Measurements from ENCODE around the gene PLCB2. TPM values are rescaled to one million over a fixed set of nuclear protein-coding genes. Genes with fewer than 3 reads are reported as not detected.

PLCB2 gene
- total RNA-seq, 1 experiment from 2014 or later, result 1.7 TPM

- no peaks in the 10 kb centered on the region for H3K27me3 ChIP-seq (ENCODE audit: control insufficient read depth, insufficient read depth, low read length)
- intact Hi-C loops (cut with micrococcal nuclease; ENCODE audit: unreplicated experiment), result no loop called here
- no peak overlapping the region for H3K27ac ChIP-seq (ENCODE audit: low read length)
- H3K9me3 ChIP-seq (ENCODE audit: control insufficient read depth, insufficient read depth, low read depth, low read length), result no peaks in the 10 kb centered on the region
- no TSS peak for BruUV-seq (replicated peaks)
- ATAC-seq, result no peak
- DNase-seq (ENCODE audit: low read depth, low spot score), result no peak
- ChIA-PET POLR2A (interaction anchor here (0.5 to 0.6 kb wide), 2 partner anchors 196 to 1572 kb away, joined by 4 to 26 read pairs; no protein-coding TSS in a partner anchor), CTCF (interaction anchor here (2.6 kb wide), 1 partner anchor 10 kb away, joined by 10 read pairs; no protein-coding TSS in a partner anchor)
- no peak overlapping the region for H3K4me3 ChIP-seq (ENCODE audit: low read depth in 2 of 2, low read length in 2 of 2)
- H3K36me3 ChIP-seq (ENCODE audit: control insufficient read depth, insufficient read depth, low read length), result no peaks in the 10 kb centered on the region
- TF ChIP-seq SIN3A (IDR thresholded peaks at IDR 0.05; ENCODE audit: borderline replicate concordance, insufficient read depth, low read depth, low read length) (no peak), POLR2AphosphoS5 (IDR thresholded peaks at IDR 0.05; ENCODE audit: low read depth, low read length) (no peak), TCF7L2 (IDR thresholded peaks at IDR 0.05; ENCODE audit: low read depth, low read length) (no peak), CTCF (IDR thresholded peaks at IDR 0.05) (no peak)
- TF ChIP-seq, protein P1, sequence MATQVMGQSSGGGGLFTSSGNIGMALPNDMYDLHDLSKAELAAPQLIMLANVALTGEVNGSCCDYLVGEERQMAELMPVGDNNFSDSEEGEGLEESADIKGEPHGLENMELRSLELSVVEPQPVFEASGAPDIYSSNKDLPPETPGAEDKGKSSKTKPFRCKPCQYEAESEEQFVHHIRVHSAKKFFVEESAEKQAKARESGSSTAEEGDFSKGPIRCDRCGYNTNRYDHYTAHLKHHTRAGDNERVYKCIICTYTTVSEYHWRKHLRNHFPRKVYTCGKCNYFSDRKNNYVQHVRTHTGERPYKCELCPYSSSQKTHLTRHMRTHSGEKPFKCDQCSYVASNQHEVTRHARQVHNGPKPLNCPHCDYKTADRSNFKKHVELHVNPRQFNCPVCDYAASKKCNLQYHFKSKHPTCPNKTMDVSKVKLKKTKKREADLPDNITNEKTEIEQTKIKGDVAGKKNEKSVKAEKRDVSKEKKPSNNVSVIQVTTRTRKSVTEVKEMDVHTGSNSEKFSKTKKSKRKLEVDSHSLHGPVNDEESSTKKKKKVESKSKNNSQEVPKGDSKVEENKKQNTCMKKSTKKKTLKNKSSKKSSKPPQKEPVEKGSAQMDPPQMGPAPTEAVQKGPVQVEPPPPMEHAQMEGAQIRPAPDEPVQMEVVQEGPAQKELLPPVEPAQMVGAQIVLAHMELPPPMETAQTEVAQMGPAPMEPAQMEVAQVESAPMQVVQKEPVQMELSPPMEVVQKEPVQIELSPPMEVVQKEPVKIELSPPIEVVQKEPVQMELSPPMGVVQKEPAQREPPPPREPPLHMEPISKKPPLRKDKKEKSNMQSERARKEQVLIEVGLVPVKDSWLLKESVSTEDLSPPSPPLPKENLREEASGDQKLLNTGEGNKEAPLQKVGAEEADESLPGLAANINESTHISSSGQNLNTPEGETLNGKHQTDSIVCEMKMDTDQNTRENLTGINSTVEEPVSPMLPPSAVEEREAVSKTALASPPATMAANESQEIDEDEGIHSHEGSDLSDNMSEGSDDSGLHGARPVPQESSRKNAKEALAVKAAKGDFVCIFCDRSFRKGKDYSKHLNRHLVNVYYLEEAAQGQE (IDR thresholded peaks at IDR 0.05; ENCODE audit: insufficient read depth in 1 of 2, low read depth in 2 of 2, low read length in 1 of 2), result no peak
- in situ Hi-C loops (cut with HindIII; ENCODE audit: low pct_unique_long_range_greater_than_20kb, low sequenced_read_pairs), result no loop called here
- H3K4me1 ChIP-seq (ENCODE audit: control insufficient read depth, insufficient read depth, low read length), result peaks cover 20% of the 10 kb centered on the region
Measured at GRCh38 chr15:40328751-40329150, 21.0 kb upstream of the PLCB2 start.

- no peak for DNase-seq (ENCODE audit: low read depth, low spot score)
- POLR2A ChIA-PET, result interaction anchor here (0.9 kb wide), 1 partner anchor 11 kb away, joined by 4 read pairs; no protein-coding TSS in a partner anchor
- in situ Hi-C loops (cut with HindIII; ENCODE audit: low pct_unique_long_range_greater_than_20kb, low sequenced_read_pairs), result no loop called here
- no peak for TF ChIP-seq CTCF (IDR thresholded peaks at IDR 0.05)
- no peak for TF ChIP-seq TCF7L2 (IDR thresholded peaks at IDR 0.05; ENCODE audit: low read depth, low read length)
- TF ChIP-seq, protein P1 (IDR thresholded peaks at IDR 0.05; ENCODE audit: insufficient read depth in 1 of 2, low read depth in 2 of 2, low read length in 1 of 2), result no peak
- no peak for TF ChIP-seq POLR2AphosphoS5 (IDR thresholded peaks at IDR 0.05; ENCODE audit: low read depth, low read length)
- TF ChIP-seq SIN3A (IDR thresholded peaks at IDR 0.05; ENCODE audit: borderline replicate concordance, insufficient read depth, low read depth, low read length), result no peak
- intact Hi-C loops (cut with micrococcal nuclease; ENCODE audit: unreplicated experiment), result no loop called here
- CTCF ChIA-PET, result interaction anchor here (2.6 kb wide), 1 partner anchor 10 kb away, joined by 10 read pairs; no protein-coding TSS in a partner anchor
- Histone ChIP-seq H3K4me1 (ENCODE audit: control insufficient read depth, insufficient read depth, low read length) (peaks cover 20% of the 10 kb centered on the region), H3K9me3 (ENCODE audit: control insufficient read depth, insufficient read depth, low read depth, low read length) (no peaks in the 10 kb centered on the region), H3K27me3 (ENCODE audit: control insufficient read depth, insufficient read depth, low read length) (no peaks in the 10 kb centered on the region), H3K36me3 (ENCODE audit: control insufficient read depth, insufficient read depth, low read length) (no peaks in the 10 kb centered on the region), H3K27ac (ENCODE audit: low read length) (peak overlapping the region; percentile 7; the same call in 1 of the 2 replicates), H3K4me3 (ENCODE audit: low read depth in 2 of 2, low read length in 2 of 2) (no peak overlapping the region)
- no peak for ATAC-seq
- no TSS peak for BruUV-seq (replicated peaks)
Measured at GRCh38 chr15:40328176-40328575, 20.4 kb upstream of the PLCB2 start.

All from Panc1 (cell line).